ENCODE measurements around the gene ANKRD50. TPM values are rescaled to one million over a fixed set of nuclear protein-coding genes. Genes with fewer than 3 reads are reported as not detected.

Gene ANKRD50
- total and polyA plus RNA-seq, 3 donors from 2014 or later: 26.8 to 43.6 (median 33.2) TPM

GRCh38 chr4:124710911-124711310, 1.6 kb downstream of the ANKRD50 start:
- Histone ChIP-seq H3K4me1 (peaks cover 15% of the 10 kb centered on the region), H3K36me3 (ENCODE audit: low read depth, missing control alignments) (no peaks in the 10 kb centered on the region), H3K27me3 (no peaks in the 10 kb centered on the region), H3K27ac (peak overlapping the region in 1 of 2 donors; percentile 97), H3K4me3 (peak overlapping the region; percentile 84 to 89), H3K9me3 (no peaks in the 10 kb centered on the region)
- no peak for TF ChIP-seq CTCF (IDR thresholded peaks at IDR 0.05)
- TF ChIP-seq POLR2A (IDR thresholded peaks at IDR 0.05): no peak
- intact Hi-C loops (cut with DNase I; ENCODE audit: low total_unique reads): no loop called here
- 9 to 15% methylated on average over 5 of the region's 5 CpGs for WGBS, 2 donors
- peak; percentile 23 for DNase-seq

GRCh38 chr4:124710015-124710741, 2.4 kb downstream of the ANKRD50 start:
- Histone ChIP-seq H3K36me3 (ENCODE audit: low read depth, missing control alignments) (no peaks in the 10 kb centered on the region), H3K4me1 (peaks cover 15% of the 10 kb centered on the region), H3K27me3 (no peaks in the 10 kb centered on the region), H3K27ac (no peak overlapping the region), H3K4me3 (no peak overlapping the region), H3K9me3 (no peaks in the 10 kb centered on the region)
- TF ChIP-seq POLR2A (IDR thresholded peaks at IDR 0.05) (no peak), CTCF (IDR thresholded peaks at IDR 0.05) (no peak)
- WGBS, 2 donors: 22 to 35% methylated on average over 5 to 7 of the region's 7 CpGs
- intact Hi-C loops (cut with DNase I; ENCODE audit: low total_unique reads): no loop called here
- DNase-seq: peak; percentile 30

- Histone ChIP-seq H3K36me3 (ENCODE audit: low read depth, missing control alignments) (no peaks in the 10 kb centered on the region), H3K27ac (no peak overlapping the region), H3K4me1 (peaks cover 15% of the 10 kb centered on the region), H3K4me3 (no peak overlapping the region), H3K27me3 (no peaks in the 10 kb centered on the region), H3K9me3 (no peaks in the 10 kb centered on the region)
- TF ChIP-seq CTCF (IDR thresholded peaks at IDR 0.05) (no peak), POLR2A (IDR thresholded peaks at IDR 0.05) (no peak)
- intact Hi-C loops (cut with DNase I; ENCODE audit: low total_unique reads): no loop called here
- DNase-seq: no peak
- 71 to 77% methylated on average over 1 of the region's 1 CpG for WGBS, 2 donors
These were observed 3.8 kb downstream of the ANKRD50 start for GRCh38 chr4:124708517-124709300.

- Histone ChIP-seq H3K4me1 (peaks cover 10% of the 10 kb centered on the region), H3K27me3 (no peaks in the 10 kb centered on the region), H3K4me3 (no peak overlapping the region), H3K9me3 (no peaks in the 10 kb centered on the region), H3K36me3 (ENCODE audit: low read depth, missing control alignments) (no peaks in the 10 kb centered on the region), H3K27ac (no peak overlapping the region)
- TF ChIP-seq POLR2A (IDR thresholded peaks at IDR 0.05) (no peak), CTCF (IDR thresholded peaks at IDR 0.05) (no peak)
- no peak for DNase-seq
- WGBS, 2 donors: 90 to 93% methylated on average over 2 of the region's 2 CpGs
- intact Hi-C loops (cut with DNase I; ENCODE audit: low total_unique reads): no loop called here
These were observed 7.1 kb downstream of the ANKRD50 start for GRCh38 chr4:124705393-124705792.

All from testis (tissue), 3 donors.